Measurements from ENCODE around the gene CALN1.

CALN1 gene

GRCh38 chr7:72183835-72184234, 228.3 kb downstream of the CALN1 start:
- no peak for DNase-seq (ENCODE audit: low read depth)

- no peak for DNase-seq (ENCODE audit: low read depth)
Observed at GRCh38 chr7:72182036-72182435, 230.1 kb downstream of the CALN1 start.

GRCh38 chr7:72176875-72177274, 235.3 kb downstream of the CALN1 start:
- DNase-seq (ENCODE audit: low read depth), result no peak

- DNase-seq (ENCODE audit: low read depth), result no peak
Observed at GRCh38 chr7:72170475-72170874, 241.7 kb downstream of the CALN1 start.

GRCh38 chr7:72163271-72163670, 248.9 kb downstream of the CALN1 start:
- no peak for DNase-seq (ENCODE audit: low read depth)

- DNase-seq (ENCODE audit: low read depth), result no peak
Observed at GRCh38 chr7:72161534-72161933, 250.6 kb downstream of the CALN1 start.

GRCh38 chr7:72159911-72160310, 252.2 kb downstream of the CALN1 start:
- DNase-seq (ENCODE audit: low read depth), result no peak

- no peak for DNase-seq (ENCODE audit: low read depth)
Observed at GRCh38 chr7:72156671-72157070, 255.5 kb downstream of the CALN1 start.

GRCh38 chr7:72153132-72153512, 259.0 kb downstream of the CALN1 start:
- no peak for DNase-seq (ENCODE audit: low read depth)

- no peak for DNase-seq (ENCODE audit: low read depth)
Observed at GRCh38 chr7:72152161-72153131, 259.7 kb downstream of the CALN1 start.

GRCh38 chr7:72140566-72140965, 271.6 kb downstream of the CALN1 start:
- no peak for DNase-seq (ENCODE audit: low read depth)

GRCh38 chr7:72127136-72127535, 285.0 kb downstream of the CALN1 start:
- DNase-seq (ENCODE audit: low read depth), result no peak

GRCh38 chr7:72123913-72124312, 288.2 kb downstream of the CALN1 start:
- DNase-seq (ENCODE audit: low read depth), result no peak

GRCh38 chr7:72118366-72118765, 293.8 kb downstream of the CALN1 start:
- DNase-seq (ENCODE audit: low read depth), result no peak

- no peak for DNase-seq (ENCODE audit: low read depth)
Observed at GRCh38 chr7:72114129-72114528, 298.0 kb downstream of the CALN1 start.

- no peak for DNase-seq (ENCODE audit: low read depth)
Observed at GRCh38 chr7:72112992-72113391, 299.1 kb downstream of the CALN1 start.

- DNase-seq (ENCODE audit: low read depth), result no peak
Observed at GRCh38 chr7:72112530-72112929, 299.6 kb downstream of the CALN1 start.

- DNase-seq (ENCODE audit: low read depth), result no peak
Observed at GRCh38 chr7:72111086-72111485, 301.1 kb downstream of the CALN1 start.

GRCh38 chr7:72109566-72109965, 302.6 kb downstream of the CALN1 start:
- no peak for DNase-seq (ENCODE audit: low read depth)

GRCh38 chr7:72106405-72106804, 305.7 kb downstream of the CALN1 start:
- DNase-seq (ENCODE audit: low read depth), result no peak

GRCh38 chr7:72101444-72101843, 310.7 kb downstream of the CALN1 start:
- no peak for DNase-seq (ENCODE audit: low read depth)

- DNase-seq (ENCODE audit: low read depth), result no peak
Observed at GRCh38 chr7:72099784-72100183, 312.4 kb downstream of the CALN1 start.

- DNase-seq (ENCODE audit: low read depth), result no peak
Observed at GRCh38 chr7:72098807-72099580, 313.1 kb downstream of the CALN1 start.
